ENCODE results near the gene SLC22A3.
"Not testable (repeated sequence)": the region's sequence is repeated elsewhere in the genome, so short reads cannot be mapped to it uniquely, and the experiment has no call there.

SLC22A3 gene

GRCh38 chr6:160348223-160349019 lies at the start of gene SLC22A3:
TSS of gene SLC22A3 (plus strand) at chr6:160348378. CDS start at chr6:160348420, 42 bp downstream.
- ChIA-PET CTCF (interaction anchor here (0.6 kb wide), 2 partner anchors 37 to 82 kb away, joined by 3 to 4 read pairs; no protein-coding TSS in a partner anchor), POLR2A (ENCODE audit: low non-redundant PET) (no interaction called here)
- peak within 1 kb of the TSS; percentile 69 for H3K27ac ChIP-seq
- TF ChIP-seq, protein P1, sequence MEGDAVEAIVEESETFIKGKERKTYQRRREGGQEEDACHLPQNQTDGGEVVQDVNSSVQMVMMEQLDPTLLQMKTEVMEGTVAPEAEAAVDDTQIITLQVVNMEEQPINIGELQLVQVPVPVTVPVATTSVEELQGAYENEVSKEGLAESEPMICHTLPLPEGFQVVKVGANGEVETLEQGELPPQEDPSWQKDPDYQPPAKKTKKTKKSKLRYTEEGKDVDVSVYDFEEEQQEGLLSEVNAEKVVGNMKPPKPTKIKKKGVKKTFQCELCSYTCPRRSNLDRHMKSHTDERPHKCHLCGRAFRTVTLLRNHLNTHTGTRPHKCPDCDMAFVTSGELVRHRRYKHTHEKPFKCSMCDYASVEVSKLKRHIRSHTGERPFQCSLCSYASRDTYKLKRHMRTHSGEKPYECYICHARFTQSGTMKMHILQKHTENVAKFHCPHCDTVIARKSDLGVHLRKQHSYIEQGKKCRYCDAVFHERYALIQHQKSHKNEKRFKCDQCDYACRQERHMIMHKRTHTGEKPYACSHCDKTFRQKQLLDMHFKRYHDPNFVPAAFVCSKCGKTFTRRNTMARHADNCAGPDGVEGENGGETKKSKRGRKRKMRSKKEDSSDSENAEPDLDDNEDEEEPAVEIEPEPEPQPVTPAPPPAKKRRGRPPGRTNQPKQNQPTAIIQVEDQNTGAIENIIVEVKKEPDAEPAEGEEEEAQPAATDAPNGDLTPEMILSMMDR (conservative IDR thresholded peaks at IDR 0.05; ENCODE audit: low read depth), result peak; percentile 28; the same call in 1 of the 2 replicates
- DNase-seq (ENCODE audit: low spot score), result peak; percentile 38

DNA sequence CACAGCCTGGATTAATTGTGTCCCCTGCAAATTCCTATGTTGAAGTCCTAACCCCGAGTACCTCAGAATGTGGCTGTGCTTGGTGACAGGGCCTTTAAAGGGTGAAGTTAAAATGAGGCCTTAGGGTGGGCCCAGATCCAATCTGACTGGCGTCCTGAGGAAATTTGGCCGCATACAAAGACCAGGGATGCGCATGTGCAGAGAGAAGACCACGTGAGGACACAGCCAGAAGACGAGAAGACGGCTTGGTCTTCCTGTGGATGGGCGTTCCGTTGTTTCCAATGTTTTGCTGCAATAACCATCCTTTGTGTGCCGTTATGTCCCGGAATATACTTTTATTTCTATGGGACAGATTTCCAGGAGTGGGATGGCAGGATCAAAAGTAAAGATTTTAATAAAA lies 48.6 kb upstream of the SLC22A3 start:
- no peak for DNase-seq (ENCODE audit: low spot score)
- POLR2A ChIA-PET (ENCODE audit: low non-redundant PET), result no interaction called here
- TF ChIP-seq, protein P1 (conservative IDR thresholded peaks at IDR 0.05; ENCODE audit: low read depth), result no peak

GRCh38 chr6:160300076-160300695 lies 48.0 kb upstream of the SLC22A3 start:
- ChIA-PET POLR2A (ENCODE audit: low non-redundant PET) (no interaction called here), CTCF (no interaction called here)
- H3K27ac ChIP-seq, result peak overlapping the region; percentile 90
- DNase-seq (ENCODE audit: low spot score), result peak; percentile 74
- TF ChIP-seq, protein P1 (conservative IDR thresholded peaks at IDR 0.05; ENCODE audit: low read depth), result no peak

More for the DNA sequence above, 48.6 kb upstream of the SLC22A3 start:
- peak overlapping the region; percentile 90 for H3K27ac ChIP-seq
- CTCF ChIA-PET, result no interaction called here

- ChIA-PET CTCF (no interaction called here), POLR2A (ENCODE audit: low non-redundant PET) (no interaction called here)
- TF ChIP-seq, protein P1 (conservative IDR thresholded peaks at IDR 0.05; ENCODE audit: low read depth), result no peak
- peak overlapping the region; percentile 90 for H3K27ac ChIP-seq
- no peak for DNase-seq (ENCODE audit: low spot score)
These were observed 46.8 kb upstream of the SLC22A3 start for GRCh38 chr6:160301339-160301738.

DNA sequence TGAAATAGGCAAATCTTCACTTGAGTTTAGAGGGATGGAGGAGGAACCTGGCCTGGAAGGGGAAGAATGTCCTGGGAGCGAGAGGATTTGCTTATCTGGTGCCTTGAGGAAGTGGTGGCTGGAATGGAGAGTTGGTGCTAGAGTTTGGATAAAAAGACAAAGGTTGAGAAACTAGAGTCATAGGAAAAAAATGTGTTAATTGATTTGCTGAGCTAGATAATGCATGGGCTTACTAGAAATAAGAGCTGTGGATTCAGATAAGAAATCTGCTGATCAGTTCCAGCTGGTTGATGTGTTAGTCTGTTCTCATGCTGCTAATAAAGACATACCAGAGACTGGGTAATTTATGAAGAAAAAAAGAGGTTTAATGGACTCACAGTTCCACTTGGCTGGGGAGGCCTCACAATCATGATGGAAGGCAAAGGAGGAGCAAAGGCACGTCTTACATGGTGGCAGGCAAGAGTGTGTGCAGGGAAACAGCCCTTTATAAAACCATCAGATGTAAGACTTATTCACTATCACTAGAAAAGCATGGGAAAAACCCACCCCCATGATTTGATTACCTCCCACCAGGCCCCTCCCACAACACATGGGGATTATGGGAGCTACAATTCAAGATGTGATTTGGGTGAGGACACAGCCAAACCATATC lies 45.6 kb upstream of the SLC22A3 start:
- POLR2A ChIA-PET (ENCODE audit: low non-redundant PET); H3K27ac ChIP-seq; CTCF ChIA-PET; DNase-seq (ENCODE audit: low spot score): not testable (repeated sequence)

- TF ChIP-seq, protein P1 (conservative IDR thresholded peaks at IDR 0.05; ENCODE audit: low read depth), result no peak
- no peak for DNase-seq (ENCODE audit: low spot score)
- ChIA-PET CTCF (no interaction called here), POLR2A (ENCODE audit: low non-redundant PET) (no interaction called here)
- no peak overlapping the region for H3K27ac ChIP-seq
These were observed 44.4 kb upstream of the SLC22A3 start for GRCh38 chr6:160303806-160304205.

All from RWPE1 (cell line).